NT2/D1 (cell line): ENCODE data around the gene C15orf39.

ENCODE experiments used
- SUZ12 ChIP-seq: IDR thresholded peaks from 2 replicates; pipeline ENCODE4 v1.6.1; 2011; ENCODE audit not compliant: insufficient read length, insufficient read depth; ENCODE audit errors: extremely low read depth
- YY1 ChIP-seq: IDR thresholded peaks from 2 replicates; pipeline ENCODE4 v1.6.1; 2011; ENCODE audit not compliant: insufficient read length, insufficient read depth

GRCh38 chr15:75178171-75178937 is 23.3 kb upstream of the C15orf39 start:
- TF ChIP-seq YY1: no peak
- TF ChIP-seq SUZ12: no peak
